Endothelial cell of umbilical vein (primary cell): ENCODE measurements around the gene NCAN. TPM values are rescaled to one million over a fixed set of nuclear protein-coding genes. Genes with fewer than 3 reads are reported as not detected.

ENCODE experiments used
- BruUV-seq: library from RNA; stranded (reverse); fragments of 400-500 nt; replicated peaks from 2 replicates; lab custom pipeline; 2021; lab: Mats Ljungman, UMichigan
- CTCF ChIA-PET: fragments of 300-600, 350-600 bp; sonication (Branson Sonifier 250); formaldehyde crosslinking; loops from one replicate; lab custom pipeline; 2021; ENCODE audit warnings: antibody characterized with exemption, inconsistent platforms; lab: Charles Lee
- POLR2A ChIA-PET: fragments of 300-600, 350-600 bp; sonication (Branson Sonifier 250); formaldehyde crosslinking; loops from one replicate; lab custom pipeline; 2021; ENCODE audit warnings: antibody characterized with exemption, inconsistent platforms; lab: Charles Lee
- DNase-seq: peaks from one replicate; pipeline ENCODE4 v3.0.0-alpha.2; 2011; ENCODE audit warnings: low read depth, low spot score
- FAIRE-seq: peaks from 2 replicates; lab custom pipeline; 2011; peaks lifted over from hg19 to GRCh38; lab: Jason Lieb, UNC
- H2AFZ ChIP-seq: 2 replicates; pipeline ENCODE4 v1.6.0; 2012; ENCODE audit warnings: low read depth, low read length, control low read depth, inconsistent platforms
- H3K27ac ChIP-seq: 2 replicates; pipeline ENCODE4 v1.5.1; 2011; ENCODE audit warnings: low read depth, mild to moderate bottlenecking, control low read depth, low read length, moderate library complexity; ENCODE audit not compliant: insufficient read depth
- H3K27me3 ChIP-seq, 2 experiments: 2 replicates each; pipeline versions ENCODE4 v1.6.0 to v1.6.1; 2011; ENCODE audit warnings: low read length in 2 of 2, mixed read lengths in 1 of 2; ENCODE audit not compliant: control insufficient read depth in 2 of 2, insufficient read depth in 2 of 2
- H3K36me3 ChIP-seq, 2 experiments: 2 replicates in 1 of 2; 3 replicates in 1 of 2; pipeline ENCODE4 v1.5.1; 2011; ENCODE audit warnings: low read length in 2 of 2, mild to moderate bottlenecking in 1 of 2, moderate library complexity in 1 of 2; ENCODE audit not compliant: control insufficient read depth in 2 of 2, insufficient read depth in 2 of 2; ENCODE audit errors: extremely low read depth in 1 of 2
- H3K4me1 ChIP-seq: 3 replicates; pipeline ENCODE4 v1.5.1; 2011; ENCODE audit warnings: mild to moderate bottlenecking, low read length; ENCODE audit not compliant: control insufficient read depth, insufficient read depth; ENCODE audit errors: extremely low read depth
- H3K4me2 ChIP-seq: 2 replicates; pipeline ENCODE4 v1.6.1; 2011; ENCODE audit warnings: low read length, control low read depth, mixed read lengths; ENCODE audit not compliant: insufficient read depth
- H3K4me3 ChIP-seq, 3 experiments: fragments of 200-600 bp in 1 of 3; sonication (generic), shearing (Covaris generic) in 1 of 3; replicated peaks in 1 of 3; 2 replicates each; pipeline ENCODE4 v1.5.1; 2011 to 2016; ENCODE audit warnings: control low read depth in 3 of 3, low read length in 3 of 3, mild to moderate bottlenecking in 2 of 3, inconsistent platforms in 1 of 3, low read depth in 1 of 3, moderate library complexity in 1 of 3; ENCODE audit not compliant: insufficient read depth in 1 of 3
- H3K79me2 ChIP-seq: 2 replicates; pipeline ENCODE4 v1.6.0; 2012; ENCODE audit warnings: low read length, inconsistent platforms; ENCODE audit not compliant: control insufficient read depth, insufficient read depth
- H3K9ac ChIP-seq: replicated peaks from 2 replicates; pipeline ENCODE3; 2011; ENCODE audit warnings: low read length, control low read depth; ENCODE audit not compliant: insufficient read depth; ENCODE audit errors: extremely low read depth
- H3K9me1 ChIP-seq: replicated peaks from 3 replicates; pipeline ENCODE4 v1.6.0; 2011; ENCODE audit warnings: mild to moderate bottlenecking, low read length; ENCODE audit not compliant: control insufficient read depth, insufficient read depth; ENCODE audit errors: extremely low read depth
- H3K9me3 ChIP-seq: replicated peaks from 2 replicates; pipeline ENCODE4 v1.5.1; 2012; ENCODE audit warnings: low read length, inconsistent platforms; ENCODE audit not compliant: control insufficient read depth, insufficient read depth
- H4K20me1 ChIP-seq: replicated peaks from 2 replicates; pipeline ENCODE3; 2011; ENCODE audit warnings: mild to moderate bottlenecking, low read length; ENCODE audit not compliant: control insufficient read depth, insufficient read depth; ENCODE audit errors: extremely low read depth
- CTCF ChIP-seq, 2 donors: IDR thresholded peaks; 1 replicate in 1 of 2; 2 replicates in 1 of 2; pipeline ENCODE4 v1.5.1; 2011; ENCODE audit warnings: low read length in 2 of 2, mild to moderate bottlenecking in 2 of 2, moderate library complexity in 2 of 2, control low read depth in 1 of 2, inconsistent platforms in 1 of 2, low read depth in 1 of 2; ENCODE audit not compliant: insufficient read depth in 1 of 2; ENCODE audit errors: extremely low read depth in 1 of 2
- EZH2 ChIP-seq: IDR thresholded peaks from 2 replicates; pipeline ENCODE4 v1.6.1; 2012; ENCODE audit warnings: borderline replicate concordance, low read depth, mild to moderate bottlenecking, moderate library complexity, low read length, inconsistent platforms; ENCODE audit not compliant: severe bottlenecking
- FOS ChIP-seq: IDR thresholded peaks from 2 replicates; pipeline ENCODE4 v1.6.1; 2011; ENCODE audit warnings: mild to moderate bottlenecking, low read length, moderate library complexity, borderline replicate concordance; ENCODE audit not compliant: insufficient read depth
- JUN ChIP-seq: IDR thresholded peaks from 2 replicates; pipeline ENCODE4 v1.6.1; 2011; ENCODE audit warnings: borderline replicate concordance, low read depth; ENCODE audit not compliant: insufficient read length, insufficient read depth
- POLR2A ChIP-seq: IDR thresholded peaks from 2 replicates; pipeline ENCODE4 v1.6.1; 2012; ENCODE audit warnings: low read depth, mild to moderate bottlenecking, control low read depth, low read length
- POLR2AphosphoS5 ChIP-seq: IDR thresholded peaks from 2 replicates; pipeline ENCODE4 v1.6.1; 2012; ENCODE audit warnings: low read depth, mild to moderate bottlenecking, control low read depth, low read length, moderate library complexity; ENCODE audit not compliant: insufficient read depth
- dilution Hi-C: fragments of 300-500 bp; cut with MboI; formaldehyde crosslinking; loops from one replicate; pipeline ENCODE4 v1.15.0; 2019; ENCODE audit warnings: low sequenced_read_pairs; ENCODE audit not compliant: extremely low pct_ligation_motif_present
- intact Hi-C: fragments of 100-400 bp; cut with micrococcal nuclease; formaldehyde crosslinking; loops from one replicate; pipeline ENCODE4 v1.10.0; 2022
- polyA plus RNA-seq, 4 experiments: library from polyadenylated mRNA; depleted of rRNA in 3 of 4; stranded (reverse) in 3 of 4; unstranded in 1 of 4; fragments of >200 nt; gene quantifications; 2 replicates each; pipeline versions ENCODE4 v1.2.1 to v1.2.3, GENCODE V29; 2011 to 2012; ENCODE audit warnings: missing spikeins in 1 of 4
- total RNA-seq: library from RNA; stranded (reverse); gene quantifications from 2 replicates; pipeline ENCODE4 v1.2.3, GENCODE V29; 2021
- TF ChIP-seq, protein P1 (sequence below): IDR thresholded peaks from 2 replicates; pipeline ENCODE4 v1.6.1; 2011; ENCODE audit not compliant: insufficient read depth, insufficient read length

Gene NCAN
- total and polyA plus RNA-seq, 2 donors (not counting 3 experiments of a cell fraction or from before 2014, with no cell fraction given): not detected

- intact Hi-C loops: no loop called here
- Histone ChIP-seq H3K9ac (no peak overlapping the region), H4K20me1 (no peaks in the 10 kb centered on the region), H3K36me3 (peaks cover 2 to 26% of the 10 kb centered on the region in 2 experiments), H3K27ac (no peak overlapping the region), H3K4me3 (no peak overlapping the region), H3K4me1 (no peaks in the 10 kb centered on the region), H3K9me1 (no peaks in the 10 kb centered on the region), H3K79me2 (no peaks in the 10 kb centered on the region), H2AFZ (no peak overlapping the region), H3K9me3 (no peaks in the 10 kb centered on the region), H3K27me3 (peaks cover 7 to 8% of the 10 kb centered on the region in 2 experiments), H3K4me2 (no peak overlapping the region)
- ChIA-PET CTCF (no interaction called here), POLR2A (no interaction called here)
- no peak for TF ChIP-seq FOS
- no peak for TF ChIP-seq POLR2AphosphoS5
- TF ChIP-seq CTCF (IDR thresholded peaks at IDR 0.05; ENCODE audit: extremely low read depth in 1 of 2, insufficient read depth in 1 of 2, low read depth in 1 of 2, low read length in 2 of 2): no peak
- TF ChIP-seq, protein P1, sequence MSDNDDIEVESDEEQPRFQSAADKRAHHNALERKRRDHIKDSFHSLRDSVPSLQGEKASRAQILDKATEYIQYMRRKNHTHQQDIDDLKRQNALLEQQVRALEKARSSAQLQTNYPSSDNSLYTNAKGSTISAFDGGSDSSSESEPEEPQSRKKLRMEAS: no peak
- no peak for TF ChIP-seq JUN
- TF ChIP-seq EZH2: no peak
- no peak for TF ChIP-seq POLR2A
- FAIRE-seq (no peak), DNase-seq (no peak)
- dilution Hi-C loops: no loop called here
- BruUV-seq: no TSS peak
Measured at GRCh38 chr19:19274716-19275565, 63.2 kb downstream of the NCAN start.
